NB4 (cell line): ENCODE data around the gene UIMC1.

ENCODE experiments used
- DNase-seq: peaks from one replicate; pipeline ENCODE4 v3.0.0; 2010; ENCODE audit warnings: low read depth
- H3K4me3 ChIP-seq: one replicate; pipeline ENCODE4 v1.5.1; 2011; ENCODE audit warnings: mild to moderate bottlenecking, low read depth, low read length, moderate library complexity
- CTCF ChIP-seq: IDR thresholded peaks from one replicate; pipeline ENCODE4 v1.5.1; 2012; ENCODE audit warnings: low read depth, low read length
- MAX ChIP-seq: IDR thresholded peaks from 2 replicates; pipeline ENCODE4 v1.6.1; 2011; ENCODE audit warnings: low read depth, low read length
- MYC ChIP-seq: IDR thresholded peaks from 2 replicates; pipeline ENCODE4 v1.6.1; 2011; ENCODE audit warnings: low read depth, low read length
- POLR2A ChIP-seq: IDR thresholded peaks from 2 replicates; pipeline ENCODE4 v1.6.1; 2011; ENCODE audit warnings: mild to moderate bottlenecking; ENCODE audit not compliant: insufficient read length; ENCODE audit errors: extremely low read depth

Gene UIMC1

GRCh38 chr5:176934309-176934930 lies 72.2 kb downstream of the UIMC1 start:
- DNase-seq: no peak
- TF ChIP-seq MYC: no peak
- no peak for TF ChIP-seq CTCF
- TF ChIP-seq POLR2A: no peak
- TF ChIP-seq MAX: no peak
- no peak overlapping the region for H3K4me3 ChIP-seq

GRCh38 chr5:176929654-176930053 lies 76.9 kb downstream of the UIMC1 start:
- no peak overlapping the region for H3K4me3 ChIP-seq
- DNase-seq: no peak
- no peak for TF ChIP-seq MAX
- no peak for TF ChIP-seq CTCF
- TF ChIP-seq MYC: no peak
- TF ChIP-seq POLR2A: no peak

GRCh38 chr5:176927562-176927961 lies 79.0 kb downstream of the UIMC1 start:
- no peak overlapping the region for H3K4me3 ChIP-seq
- no peak for DNase-seq
- TF ChIP-seq POLR2A (no peak), MYC (no peak), CTCF (no peak), MAX (no peak)

GRCh38 chr5:176922817-176923216 lies 83.8 kb downstream of the UIMC1 start:
- no peak overlapping the region for H3K4me3 ChIP-seq
- no peak for TF ChIP-seq POLR2A
- TF ChIP-seq MYC: no peak
- no peak for TF ChIP-seq MAX
- no peak for TF ChIP-seq CTCF
- no peak for DNase-seq

GRCh38 chr5:176921714-176922113 lies 84.9 kb downstream of the UIMC1 start:
- DNase-seq: no peak
- no peak overlapping the region for H3K4me3 ChIP-seq

More at GRCh38 chr5:176921714-176922113, 84.9 kb downstream of the UIMC1 start:
- TF ChIP-seq MYC (no peak), CTCF (no peak), MAX (no peak), POLR2A (no peak)
